ENCODE data around the gene EMID1. TPM values are rescaled to one million over a fixed set of nuclear protein-coding genes. Genes with fewer than 3 reads are reported as not detected.

EMID1 gene
- total RNA-seq, 1 donor from 2014 or later = 10.4 TPM

DNA sequence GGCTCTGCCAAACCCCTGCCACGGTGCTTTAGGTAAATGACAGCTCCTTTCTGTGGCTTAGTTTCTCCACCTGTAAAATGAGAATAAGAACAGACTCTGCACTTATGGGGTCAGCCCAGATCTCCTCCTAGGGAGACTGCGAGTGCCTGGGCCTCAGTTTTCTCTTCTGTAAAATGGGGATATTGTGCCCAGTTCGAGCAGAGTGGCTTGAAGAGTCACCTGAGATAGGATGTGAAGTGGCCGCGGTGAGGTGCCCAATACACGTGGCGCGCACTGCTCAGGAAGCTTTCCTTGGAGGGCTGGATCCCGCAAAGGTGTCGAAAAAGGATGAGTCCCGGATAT, 473 bp upstream of the EMID1 start:
- no peak for TF ChIP-seq CTCF (conservative IDR thresholded peaks at IDR 0.05)
- Mint-ChIP-seq H3K36me3 (ENCODE audit: low read depth) (no peaks in the 10 kb centered on the region), H3K27me3 (ENCODE audit: low read depth) (peaks cover 13% of the 10 kb centered on the region), H3K4me3 (peak overlapping the region; percentile 80), H3K27ac (ENCODE audit: unreplicated experiment) (no peak overlapping the region), H3K9me3 (no peaks in the 10 kb centered on the region), H3K4me1 (peaks cover 44% of the 10 kb centered on the region)
- no peak for DNase-seq (ENCODE audit: low read depth, low spot score)

- Mint-ChIP-seq H3K4me1 (peaks cover 54% of the 10 kb centered on the region), H3K27me3 (ENCODE audit: low read depth) (peaks cover 13% of the 10 kb centered on the region), H3K9me3 (no peaks in the 10 kb centered on the region), H3K36me3 (ENCODE audit: low read depth) (no peaks in the 10 kb centered on the region), H3K27ac (ENCODE audit: unreplicated experiment) (peak overlapping the region; percentile 85), H3K4me3 (peak overlapping the region; percentile 90)
- TF ChIP-seq CTCF (conservative IDR thresholded peaks at IDR 0.05) = no peak
- peak; percentile 45 for DNase-seq (ENCODE audit: low read depth, low spot score)
Observed at GRCh38 chr22:29206372-29207242, 911 bp downstream of the EMID1 start.

DNA sequence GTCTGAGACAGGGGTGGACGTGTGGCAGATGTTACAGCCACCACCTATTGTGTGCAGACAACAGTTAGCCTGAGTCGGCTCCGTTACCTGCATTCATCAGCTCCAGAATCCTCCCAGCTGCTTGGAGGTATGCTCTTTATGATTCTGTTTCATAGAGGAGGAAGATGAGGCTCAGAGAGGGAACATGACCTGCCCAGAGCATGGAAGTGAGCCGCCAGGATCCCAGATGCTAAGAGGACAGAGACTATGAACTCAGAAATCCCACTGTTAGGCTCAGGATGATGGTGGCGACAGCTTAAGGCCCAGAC, 1.5 kb downstream of the EMID1 start:
- H3K4me1 Mint-ChIP-seq = peaks cover 48% of the 10 kb centered on the region
- H3K4me3 Mint-ChIP-seq = peak overlapping the region; percentile 90
- peaks cover 13% of the 10 kb centered on the region for H3K27me3 Mint-ChIP-seq (ENCODE audit: low read depth)
- H3K36me3 Mint-ChIP-seq (ENCODE audit: low read depth) = no peaks in the 10 kb centered on the region
- TF ChIP-seq CTCF (conservative IDR thresholded peaks at IDR 0.05) = no peak
- peak overlapping the region; percentile 37 for H3K27ac Mint-ChIP-seq (ENCODE audit: unreplicated experiment)
- H3K9me3 Mint-ChIP-seq = no peaks in the 10 kb centered on the region
- DNase-seq (ENCODE audit: low read depth, low spot score) = no peak

DNA sequence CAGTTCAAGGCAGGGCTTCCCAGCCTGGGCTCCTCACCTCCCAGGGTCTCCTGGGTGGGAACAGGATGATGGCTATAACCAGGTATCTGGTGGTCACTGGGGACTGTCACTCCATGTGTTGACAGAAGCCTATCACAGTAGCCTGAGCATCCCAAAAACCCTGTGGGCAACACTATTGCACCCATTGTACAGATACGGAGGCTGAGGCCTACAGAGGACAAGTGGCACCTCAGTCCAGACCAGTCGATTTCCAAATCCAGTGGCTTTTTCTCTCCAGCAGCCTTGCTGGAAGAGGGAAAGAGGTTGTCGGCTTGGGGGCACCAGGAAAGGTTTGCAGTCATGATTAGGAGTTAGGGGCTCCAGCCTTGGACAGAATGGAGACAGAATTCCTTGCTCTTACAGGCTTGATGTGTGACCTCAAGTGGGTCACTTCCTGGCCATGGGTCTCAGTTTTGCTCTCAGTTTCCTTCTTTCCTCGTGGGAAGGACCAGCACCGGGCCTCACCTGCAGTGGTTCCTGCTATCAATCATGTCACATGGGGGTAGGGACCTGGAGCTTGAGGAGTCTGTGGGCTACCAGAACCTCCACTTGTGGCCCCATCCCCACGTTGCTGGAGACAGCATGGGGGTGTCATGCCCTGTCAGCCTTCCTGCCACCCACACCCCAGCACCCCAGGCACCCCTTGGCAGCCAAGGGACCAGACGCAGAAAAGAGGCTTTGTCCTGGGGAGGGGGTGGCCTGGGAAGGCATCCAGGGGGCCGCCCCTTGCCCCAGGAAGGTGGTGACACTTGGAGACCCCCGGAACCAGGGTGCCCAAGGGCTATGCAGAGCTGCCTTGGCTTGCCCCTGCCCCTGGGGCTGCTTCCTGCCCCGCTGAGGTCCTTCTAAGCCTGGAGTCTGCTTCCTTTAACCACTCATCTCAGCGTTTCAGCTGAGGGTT, 2.1 kb downstream of the EMID1 start:
- no peak overlapping the region for H3K27ac Mint-ChIP-seq (ENCODE audit: unreplicated experiment)
- H3K9me3 Mint-ChIP-seq = no peaks in the 10 kb centered on the region
- no peak for DNase-seq (ENCODE audit: low read depth, low spot score)
- peak overlapping the region; percentile 90 for H3K4me3 Mint-ChIP-seq
- no peak for TF ChIP-seq CTCF (conservative IDR thresholded peaks at IDR 0.05)
- peaks cover 13% of the 10 kb centered on the region for H3K27me3 Mint-ChIP-seq (ENCODE audit: low read depth)
- peaks cover 42% of the 10 kb centered on the region for H3K4me1 Mint-ChIP-seq
- no peaks in the 10 kb centered on the region for H3K36me3 Mint-ChIP-seq (ENCODE audit: low read depth)

- Mint-ChIP-seq H3K9me3 (no peaks in the 10 kb centered on the region), H3K27ac (ENCODE audit: unreplicated experiment) (no peak overlapping the region), H3K4me3 (peak overlapping the region; percentile 56), H3K36me3 (ENCODE audit: low read depth) (no peaks in the 10 kb centered on the region), H3K4me1 (peaks cover 42% of the 10 kb centered on the region), H3K27me3 (ENCODE audit: low read depth) (peaks cover 13% of the 10 kb centered on the region)
- no peak for DNase-seq (ENCODE audit: low read depth, low spot score)
- TF ChIP-seq CTCF (conservative IDR thresholded peaks at IDR 0.05) = peak; percentile 31
Observed at GRCh38 chr22:29208502-29208862, 2.8 kb downstream of the EMID1 start.
